Activated CD4-positive, alpha-beta memory T cell treated with anti-CD3 and anti-CD28 coated beads, Interleukin-2, amount 10 ng/mL, durations not matched to agents 7 days and 5 days (primary cell): ENCODE results near the gene RBM14. TPM values are rescaled to one million over a fixed set of nuclear protein-coding genes. Genes with fewer than 3 reads are reported as not detected.
"Not testable (repeated sequence)": the region's sequence is repeated elsewhere in the genome, so short reads cannot be mapped to it uniquely, and the experiment has no call there.

ENCODE experiments used
- CTCF ChIA-PET: fragments of 350-600 bp; sonication (Branson Sonifier 250); formaldehyde crosslinking; loops from one replicate; lab custom pipeline; 2021; ENCODE audit warnings: antibody characterized with exemption, inconsistent platforms; lab: Charles Lee
- POLR2A ChIA-PET: fragments of 350-600 bp; sonication (Branson Sonifier 250); formaldehyde crosslinking; loops from one replicate; lab custom pipeline; 2021; ENCODE audit warnings: antibody characterized with exemption; lab: Charles Lee
- DNase-seq: peaks from one replicate; pipeline ENCODE4 v3.0.0-alpha.2; 2020
- H3K27ac Mint-ChIP-seq: one replicate; pipeline ENCODE4 v1.8.0; 2021; ENCODE audit warnings: mild to moderate bottlenecking, mixed read lengths
- H3K27me3 Mint-ChIP-seq: one replicate; pipeline ENCODE4 v1.8.0; 2021; ENCODE audit warnings: mixed read lengths
- H3K36me3 Mint-ChIP-seq: one replicate; pipeline ENCODE4 v1.8.0; 2021; ENCODE audit warnings: low read depth, mixed read lengths
- H3K4me1 Mint-ChIP-seq: one replicate; pipeline ENCODE4 v1.8.0; 2021; ENCODE audit warnings: mixed read lengths
- H3K4me3 Mint-ChIP-seq: one replicate; pipeline ENCODE4 v1.8.0; 2021; ENCODE audit warnings: mild to moderate bottlenecking, mixed read lengths
- H3K9me3 Mint-ChIP-seq: one replicate; pipeline ENCODE4 v1.8.0; 2021; ENCODE audit warnings: mixed read lengths
- total RNA-seq, 2 experiments: library from RNA; stranded (reverse); gene quantifications; one replicate each; pipeline ENCODE4 v1.2.3, GENCODE V29; 2021

RBM14 gene
- total RNA-seq, 2 experiments from 2014 or later = 116 to 120 TPM

GRCh38 chr11:66586136-66586535 is 30.3 kb upstream of the RBM14 start:
- Mint-ChIP-seq H3K27ac (no peak overlapping the region), H3K36me3 (peaks cover 2% of the 10 kb centered on the region), H3K27me3 (no peaks in the 10 kb centered on the region), H3K9me3 (peaks cover 5% of the 10 kb centered on the region), H3K4me1 (no peaks in the 10 kb centered on the region), H3K4me3 (no peak overlapping the region)
- DNase-seq = no peak
- ChIA-PET CTCF (no interaction called here), POLR2A (no interaction called here)

GRCh38 chr11:66589315-66589714 is 27.1 kb upstream of the RBM14 start:
- POLR2A ChIA-PET = interaction anchor here (0.9 to 5.5 kb wide), 3 partner anchors 49 to 254 kb away, joined by 3 to 38 read pairs (median 3); partner anchors contain the start of genes RBM4 and RCE1
- CTCF ChIA-PET = interaction anchor here (3.0 kb wide), 1 partner anchor 89 kb away, joined by 15 read pairs; the partner anchor contains the start of gene RBM4B
- H3K9me3 Mint-ChIP-seq, H3K27me3 Mint-ChIP-seq, H3K4me3 Mint-ChIP-seq, DNase-seq, H3K27ac Mint-ChIP-seq, H3K36me3 Mint-ChIP-seq: not testable (repeated sequence)
- peaks cover 19% of the 10 kb centered on the region for H3K4me1 Mint-ChIP-seq

GRCh38 chr11:66589996-66590675 is 26.3 kb upstream of the RBM14 start:
- H3K4me1 Mint-ChIP-seq = peaks cover 27% of the 10 kb centered on the region

GRCh38 chr11:66591175-66591574 is 25.3 kb upstream of the RBM14 start:
- Mint-ChIP-seq H3K4me3 (no peak overlapping the region), H3K27me3 (no peaks in the 10 kb centered on the region), H3K36me3 (peaks cover 3% of the 10 kb centered on the region), H3K9me3 (no peaks in the 10 kb centered on the region), H3K27ac (no peak overlapping the region), H3K4me1 (peaks cover 37% of the 10 kb centered on the region)
- CTCF ChIA-PET = interaction anchor here (0.6 to 3.0 kb wide), 6 partner anchors 10 to 87 kb away, joined by 3 to 15 read pairs (median 4); partner anchors contain the start of gene RBM4B
- no peak for DNase-seq
- POLR2A ChIA-PET = interaction anchor here (1.2 to 7.6 kb wide), 4 partner anchors 28 to 111 kb away, joined by 3 to 86 read pairs (median 21); partner anchors contain the start of genes RBM14 and RBM4

More at GRCh38 chr11:66589996-66590675, 26.3 kb upstream of the RBM14 start:
- H3K27me3 Mint-ChIP-seq = no peaks in the 10 kb centered on the region
- H3K36me3 Mint-ChIP-seq = peaks cover 3% of the 10 kb centered on the region
- CTCF ChIA-PET = interaction anchor here (0.6 to 3.0 kb wide), 3 partner anchors 9 to 88 kb away, joined by 3 to 15 read pairs (median 5); partner anchors contain the start of gene RBM4B
- no peak overlapping the region for H3K4me3 Mint-ChIP-seq
- no peak overlapping the region for H3K27ac Mint-ChIP-seq
- DNase-seq = no peak
- POLR2A ChIA-PET = interaction anchor here (0.9 to 7.6 kb wide), 5 partner anchors 29 to 253 kb away, joined by 3 to 86 read pairs (median 4); partner anchors contain the start of genes RBM14, RBM4 and RCE1
- H3K9me3 Mint-ChIP-seq = no peaks in the 10 kb centered on the region

- peaks cover 37% of the 10 kb centered on the region for H3K4me1 Mint-ChIP-seq
- POLR2A ChIA-PET = interaction anchor here (1.3 to 7.6 kb wide), 4 partner anchors 14 to 85 kb away, joined by 3 to 86 read pairs (median 26); partner anchors contain the start of genes RBM14, RBM4 and RBM4B
- peaks cover 3% of the 10 kb centered on the region for H3K36me3 Mint-ChIP-seq
- DNase-seq = peak; percentile 99
- CTCF ChIA-PET = interaction anchor here (0.8 to 2.7 kb wide), 14 partner anchors 9 to 113 kb away, joined by 3 to 24 read pairs (median 4); partner anchors contain the start of genes ACTN3, DPP3, RBM14 and RBM4
- H3K4me3 Mint-ChIP-seq = peak within 1 kb of the TSS; percentile 100
- no peaks in the 10 kb centered on the region for H3K9me3 Mint-ChIP-seq
- no peaks in the 10 kb centered on the region for H3K27me3 Mint-ChIP-seq
- H3K27ac Mint-ChIP-seq = peak within 1 kb of the TSS; percentile 92
These were observed 23.8 kb upstream of the RBM14 start, which contains the start of the genes CCDC87 and CCS for GRCh38 chr11:66592457-66593302. TSS of gene CCDC87 (minus strand) at chr11:66593063. CDS start at chr11:66593015, 48 bp downstream. TSS of gene CCS (plus strand) at chr11:66593185. CDS start at chr11:66593262, 77 bp downstream.

- CTCF ChIA-PET = interaction anchor here (1.2 to 2.7 kb wide), 7 partner anchors 12 to 85 kb away, joined by 4 to 24 read pairs (median 8); partner anchors contain the start of genes ACTN3, RBM14, RBM4 and RBM4B
- peak; percentile 19 for DNase-seq
- H3K36me3 Mint-ChIP-seq = peaks cover 3% of the 10 kb centered on the region
- H3K4me1 Mint-ChIP-seq = peaks cover 37% of the 10 kb centered on the region
- H3K9me3 Mint-ChIP-seq = no peaks in the 10 kb centered on the region
- POLR2A ChIA-PET = interaction anchor here (0.6 to 7.6 kb wide), 6 partner anchors 26 to 648 kb away, joined by 3 to 86 read pairs (median 10); partner anchors contain the start of genes ACTN3, DPP3, RBM14 and RBM4
- H3K4me3 Mint-ChIP-seq = peak overlapping the region; percentile 100
- H3K27me3 Mint-ChIP-seq = no peaks in the 10 kb centered on the region
- peak overlapping the region; percentile 92 for H3K27ac Mint-ChIP-seq
These were observed 23.2 kb upstream of the RBM14 start for GRCh38 chr11:66593303-66593635.

GRCh38 chr11:66593650-66594049 is 22.8 kb upstream of the RBM14 start:
- Mint-ChIP-seq H3K27me3 (no peaks in the 10 kb centered on the region), H3K27ac (peak overlapping the region; percentile 92), H3K4me3 (peak overlapping the region; percentile 100), H3K4me1 (peaks cover 37% of the 10 kb centered on the region), H3K9me3 (no peaks in the 10 kb centered on the region), H3K36me3 (peaks cover 3% of the 10 kb centered on the region)
- ChIA-PET CTCF (interaction anchor here (1.3 to 2.7 kb wide), 4 partner anchors 12 to 208 kb away, joined by 4 to 24 read pairs (median 14); partner anchors contain the start of genes RBM14 and RBM4B), POLR2A (interaction anchor here (0.6 to 7.6 kb wide), 6 partner anchors 25 to 648 kb away, joined by 3 to 86 read pairs (median 10); partner anchors contain the start of genes ACTN3, DPP3, RBM14 and RBM4)
- no peak for DNase-seq

- Mint-ChIP-seq H3K4me3 (peak overlapping the region; percentile 4), H3K4me1 (peaks cover 37% of the 10 kb centered on the region), H3K27ac (peak overlapping the region; percentile 63), H3K36me3 (peaks cover 4% of the 10 kb centered on the region), H3K27me3 (no peaks in the 10 kb centered on the region), H3K9me3 (no peaks in the 10 kb centered on the region)
- ChIA-PET CTCF (interaction anchor here (0.6 to 2.0 kb wide), 10 partner anchors 14 to 209 kb away, joined by 3 to 9 read pairs (median 5); partner anchors contain the start of gene RBM4), POLR2A (interaction anchor here (0.8 to 7.6 kb wide), 8 partner anchors 12 to 247 kb away, joined by 3 to 86 read pairs (median 4); partner anchors contain the start of genes RBM14, RBM4, RBM4B and ZDHHC24)
- peak; percentile 20 for DNase-seq
These were observed 21.1 kb upstream of the RBM14 start for GRCh38 chr11:66595245-66595904.

GRCh38 chr11:66598993-66599392 is 17.4 kb upstream of the RBM14 start:
- peaks cover 18% of the 10 kb centered on the region for H3K4me1 Mint-ChIP-seq
- DNase-seq = no peak
- H3K9me3 Mint-ChIP-seq = no peaks in the 10 kb centered on the region
- POLR2A ChIA-PET = interaction anchor here (1.6 kb wide), 1 partner anchor 17 kb away, joined by 7 read pairs; the partner anchor contains the start of gene RBM14
- H3K4me3 Mint-ChIP-seq = no peak overlapping the region
- H3K27me3 Mint-ChIP-seq = no peaks in the 10 kb centered on the region
- H3K27ac Mint-ChIP-seq = no peak overlapping the region
- CTCF ChIA-PET = no interaction called here
- H3K36me3 Mint-ChIP-seq = peaks cover 7% of the 10 kb centered on the region

GRCh38 chr11:66600219-66600618 is 16.2 kb upstream of the RBM14 start:
- Mint-ChIP-seq H3K27me3 (no peaks in the 10 kb centered on the region), H3K4me3 (no peak overlapping the region), H3K36me3 (peaks cover 12% of the 10 kb centered on the region), H3K4me1 (peaks cover 9% of the 10 kb centered on the region), H3K27ac (no peak overlapping the region), H3K9me3 (no peaks in the 10 kb centered on the region)
- ChIA-PET CTCF (no interaction called here), POLR2A (interaction anchor here (1.6 kb wide), 1 partner anchor 16 kb away, joined by 7 read pairs; the partner anchor contains the start of gene RBM14)
- DNase-seq = no peak

- Mint-ChIP-seq H3K4me1 (peaks cover 4% of the 10 kb centered on the region), H3K27ac (no peak overlapping the region), H3K36me3 (peaks cover 16% of the 10 kb centered on the region), H3K4me3 (no peak overlapping the region), H3K9me3 (no peaks in the 10 kb centered on the region), H3K27me3 (no peaks in the 10 kb centered on the region)
- DNase-seq = no peak
- ChIA-PET CTCF (no interaction called here), POLR2A (interaction anchor here (1.6 kb wide), 1 partner anchor 16 kb away, joined by 7 read pairs; the partner anchor contains the start of gene RBM14)
These were observed 15.7 kb upstream of the RBM14 start for GRCh38 chr11:66600631-66601233.
